Measurements from ENCODE around the gene LSM4. TPM values are rescaled to one million over a fixed set of nuclear protein-coding genes. Genes with fewer than 3 reads are reported as not detected.

The LSM4 gene
- total and polyA plus RNA-seq, 2 of the 13 experiments (the other 11 are each of a cell fraction or from before 2014, with no cell fraction given), result 65.8 to 166 TPM

DNA sequence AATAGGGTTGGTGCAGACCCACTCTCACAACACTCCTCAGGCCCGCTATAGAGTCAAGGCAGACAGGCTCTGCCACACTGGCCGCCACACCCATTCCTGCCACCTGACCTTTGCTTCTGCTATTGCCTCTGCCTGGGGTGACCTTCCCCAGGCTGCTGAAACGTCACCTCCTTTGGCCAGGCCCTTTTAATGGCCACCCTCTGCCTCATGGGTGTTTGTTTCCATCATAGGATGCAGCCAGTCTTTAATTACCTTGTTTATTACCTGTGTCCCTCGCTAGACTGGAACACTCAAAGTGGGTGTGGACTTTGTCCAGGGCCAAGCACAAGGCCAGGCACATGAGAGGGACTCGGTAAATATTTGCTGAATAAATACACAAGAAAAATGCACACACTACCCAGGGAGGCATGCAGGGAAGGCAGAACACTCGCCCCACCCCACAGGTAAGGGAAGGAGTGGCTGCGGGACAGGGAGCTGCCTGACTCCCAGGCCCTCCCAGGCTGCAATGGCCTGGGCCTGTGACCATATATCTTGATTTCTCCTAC lies 3.2 kb downstream of the LSM4 start (continued):
- TF ChIP-seq, protein P1, sequence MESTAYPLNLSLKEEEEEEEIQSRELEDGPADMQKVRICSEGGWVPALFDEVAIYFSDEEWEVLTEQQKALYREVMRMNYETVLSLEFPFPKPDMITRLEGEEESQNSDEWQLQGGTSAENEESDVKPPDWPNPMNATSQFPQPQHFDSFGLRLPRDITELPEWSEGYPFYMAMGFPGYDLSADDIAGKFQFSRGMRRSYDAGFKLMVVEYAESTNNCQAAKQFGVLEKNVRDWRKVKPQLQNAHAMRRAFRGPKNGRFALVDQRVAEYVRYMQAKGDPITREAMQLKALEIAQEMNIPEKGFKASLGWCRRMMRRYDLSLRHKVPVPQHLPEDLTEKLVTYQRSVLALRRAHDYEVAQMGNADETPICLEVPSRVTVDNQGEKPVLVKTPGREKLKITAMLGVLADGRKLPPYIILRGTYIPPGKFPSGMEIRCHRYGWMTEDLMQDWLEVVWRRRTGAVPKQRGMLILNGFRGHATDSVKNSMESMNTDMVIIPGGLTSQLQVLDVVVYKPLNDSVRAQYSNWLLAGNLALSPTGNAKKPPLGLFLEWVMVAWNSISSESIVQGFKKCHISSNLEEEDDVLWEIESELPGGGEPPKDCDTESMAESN (CRISPR knock-in tag; conservative IDR thresholded peaks at IDR 0.05), result 0 out of 2 replicates have a peak, but pooled peaks have one; percentile 30
- TF ChIP-seq ETV6 (CRISPR knock-in tag; conservative IDR thresholded peaks at IDR 0.05), result no peak
- TF ChIP-seq ZHX2 (IDR thresholded peaks at IDR 0.05; ENCODE audit: low read depth), result 0 out of 2 replicates have a peak, but pooled peaks have one; percentile 40
- no peak for TF ChIP-seq ZHX2 (CRISPR knock-in tag; IDR thresholded peaks at IDR 0.05; ENCODE audit: borderline replicate concordance)
- no peak for TF ChIP-seq SRSF4 (IDR thresholded peaks at IDR 0.05; ENCODE audit: low read depth, low read length, poor library complexity, severe bottlenecking)
- TF ChIP-seq ZNF598 (CRISPR knock-in tag; IDR thresholded peaks at IDR 0.05; ENCODE audit: borderline replicate concordance), result no peak
- peak; percentile 68 for TF ChIP-seq THAP11 (CRISPR knock-in tag; IDR thresholded peaks at IDR 0.05)
- TF ChIP-seq AKAP8 (CRISPR knock-in tag; IDR thresholded peaks at IDR 0.05), result peak; percentile 45
- TF ChIP-seq ZNF720 (CRISPR knock-in tag; IDR thresholded peaks at IDR 0.05), result no peak
- TF ChIP-seq ZNF496 (CRISPR knock-in tag; IDR thresholded peaks at IDR 0.05; ENCODE audit: insufficient replicate concordance), result no peak
- TF ChIP-seq, protein P2, sequence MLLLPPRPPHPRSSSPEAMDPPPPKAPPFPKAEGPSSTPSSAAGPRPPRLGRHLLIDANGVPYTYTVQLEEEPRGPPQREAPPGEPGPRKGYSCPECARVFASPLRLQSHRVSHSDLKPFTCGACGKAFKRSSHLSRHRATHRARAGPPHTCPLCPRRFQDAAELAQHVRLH (CRISPR knock-in tag; IDR thresholded peaks at IDR 0.05; ENCODE audit: borderline replicate concordance, low read depth), result peak; percentile 97; the same call in 1 of the 2 replicates
- TF ChIP-seq SP5 (CRISPR knock-in tag; IDR thresholded peaks at IDR 0.05; ENCODE audit: borderline replicate concordance, low read depth), result peak; percentile 87
- no peak for TF ChIP-seq ZNF530 (CRISPR knock-in tag; IDR thresholded peaks at IDR 0.05; ENCODE audit: low read depth)
- no peak for TF ChIP-seq ZNF768 (CRISPR knock-in tag; IDR thresholded peaks at IDR 0.05)
- peak; percentile 69 for TF ChIP-seq GATAD1 (CRISPR knock-in tag; IDR thresholded peaks at IDR 0.05)
- no peak for TF ChIP-seq NFIB (CRISPR knock-in tag; IDR thresholded peaks at IDR 0.05; ENCODE audit: borderline replicate concordance)
- TF ChIP-seq RFX1 (IDR thresholded peaks at IDR 0.05), result no peak
- TF ChIP-seq, protein P3, sequence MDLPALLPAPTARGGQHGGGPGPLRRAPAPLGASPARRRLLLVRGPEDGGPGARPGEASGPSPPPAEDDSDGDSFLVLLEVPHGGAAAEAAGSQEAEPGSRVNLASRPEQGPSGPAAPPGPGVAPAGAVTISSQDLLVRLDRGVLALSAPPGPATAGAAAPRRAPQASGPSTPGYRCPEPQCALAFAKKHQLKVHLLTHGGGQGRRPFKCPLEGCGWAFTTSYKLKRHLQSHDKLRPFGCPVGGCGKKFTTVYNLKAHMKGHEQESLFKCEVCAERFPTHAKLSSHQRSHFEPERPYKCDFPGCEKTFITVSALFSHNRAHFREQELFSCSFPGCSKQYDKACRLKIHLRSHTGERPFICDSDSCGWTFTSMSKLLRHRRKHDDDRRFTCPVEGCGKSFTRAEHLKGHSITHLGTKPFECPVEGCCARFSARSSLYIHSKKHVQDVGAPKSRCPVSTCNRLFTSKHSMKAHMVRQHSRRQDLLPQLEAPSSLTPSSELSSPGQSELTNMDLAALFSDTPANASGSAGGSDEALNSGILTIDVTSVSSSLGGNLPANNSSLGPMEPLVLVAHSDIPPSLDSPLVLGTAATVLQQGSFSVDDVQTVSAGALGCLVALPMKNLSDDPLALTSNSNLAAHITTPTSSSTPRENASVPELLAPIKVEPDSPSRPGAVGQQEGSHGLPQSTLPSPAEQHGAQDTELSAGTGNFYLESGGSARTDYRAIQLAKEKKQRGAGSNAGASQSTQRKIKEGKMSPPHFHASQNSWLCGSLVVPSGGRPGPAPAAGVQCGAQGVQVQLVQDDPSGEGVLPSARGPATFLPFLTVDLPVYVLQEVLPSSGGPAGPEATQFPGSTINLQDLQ (CRISPR knock-in tag; IDR thresholded peaks at IDR 0.05), result no peak
